GM19328 (cell line): ENCODE results near the gene PPHLN1.
"Not testable (repeated sequence)": the region's sequence is repeated elsewhere in the genome, so short reads cannot be mapped to it uniquely, and the experiment has no call there.

Source experiments
- ATAC-seq: cut with Tn5 transposase; IDR thresholded peaks from one replicate; pipeline ENCODE4 v1.9.1; 2021; ENCODE audit warnings: mild to moderate bottlenecking, moderate library complexity; ENCODE audit not compliant: unreplicated experiment

Gene PPHLN1

DNA sequence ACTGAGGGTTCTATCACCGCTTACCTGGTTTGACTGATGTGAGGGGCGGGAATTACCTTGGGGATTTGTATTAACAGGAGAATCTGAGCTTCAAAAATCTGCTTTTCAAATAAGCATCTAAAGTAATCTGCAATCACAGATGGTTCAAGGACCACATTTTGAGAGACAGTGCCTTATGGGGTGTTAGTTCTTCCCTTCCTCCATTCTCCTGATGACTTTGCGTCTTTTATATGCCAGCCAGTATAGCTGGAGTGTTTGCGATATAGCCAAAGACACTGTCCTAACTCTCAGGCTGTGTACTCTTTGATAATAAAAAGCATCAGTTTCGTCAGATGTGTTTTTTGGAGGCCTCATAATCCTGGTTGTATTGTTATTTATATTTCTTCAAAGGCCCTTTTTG lies 39.5 kb downstream of the PPHLN1 start:
- no peak for ATAC-seq

DNA sequence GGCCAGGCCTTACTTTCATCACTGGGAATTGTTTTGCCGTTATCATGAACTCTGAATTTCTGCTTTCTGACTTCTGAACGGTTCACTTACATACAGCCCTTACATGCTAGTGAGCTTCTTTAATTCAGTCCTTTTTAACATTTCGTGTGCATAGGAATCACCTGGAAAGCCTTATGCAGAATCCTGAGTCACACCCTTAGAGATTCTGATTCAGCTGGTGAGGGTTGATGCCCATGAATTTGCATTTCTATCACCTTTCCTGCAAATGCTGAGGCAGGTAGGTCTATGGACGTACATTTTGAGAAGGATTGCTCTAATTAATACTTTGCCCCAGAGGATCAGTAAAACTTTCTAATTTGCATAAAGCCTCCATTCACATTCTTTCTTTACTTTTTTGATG lies 44.0 kb downstream of the PPHLN1 start:
- no peak for ATAC-seq

DNA sequence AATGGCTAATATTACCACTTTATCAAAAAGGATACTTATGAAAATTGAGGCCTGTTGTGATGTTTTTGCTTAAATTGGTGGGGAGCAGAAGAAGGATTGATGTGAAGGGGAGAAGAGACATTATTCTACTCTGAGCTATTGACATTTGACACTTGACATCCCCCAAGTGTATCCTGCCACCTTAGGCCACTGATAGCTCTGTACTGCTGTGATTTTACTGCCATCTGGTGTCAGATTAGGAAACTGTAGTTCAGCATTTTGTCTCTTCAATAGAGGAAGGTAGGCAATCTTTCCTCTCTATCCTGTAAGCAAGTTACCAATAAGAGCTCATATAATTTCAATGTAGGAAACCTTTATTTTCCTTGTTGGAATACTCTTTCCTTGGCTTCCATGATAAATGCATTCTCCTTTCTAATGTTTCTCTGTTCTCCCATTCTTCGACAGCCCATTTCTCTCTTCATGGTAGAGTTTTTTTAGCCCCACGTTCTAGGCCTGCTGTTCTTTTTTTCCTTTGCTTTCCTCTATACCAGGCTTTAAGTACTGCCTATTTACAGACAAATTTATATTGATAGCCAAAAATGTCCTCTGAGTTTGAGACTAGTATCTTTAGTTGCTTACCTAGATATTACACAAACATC lies 46.3 kb downstream of the PPHLN1 start:
- ATAC-seq, result peak; percentile 80

GRCh38 chr12:42373669-42374068 lies 47.7 kb downstream of the PPHLN1 start:
- ATAC-seq, result no peak

DNA sequence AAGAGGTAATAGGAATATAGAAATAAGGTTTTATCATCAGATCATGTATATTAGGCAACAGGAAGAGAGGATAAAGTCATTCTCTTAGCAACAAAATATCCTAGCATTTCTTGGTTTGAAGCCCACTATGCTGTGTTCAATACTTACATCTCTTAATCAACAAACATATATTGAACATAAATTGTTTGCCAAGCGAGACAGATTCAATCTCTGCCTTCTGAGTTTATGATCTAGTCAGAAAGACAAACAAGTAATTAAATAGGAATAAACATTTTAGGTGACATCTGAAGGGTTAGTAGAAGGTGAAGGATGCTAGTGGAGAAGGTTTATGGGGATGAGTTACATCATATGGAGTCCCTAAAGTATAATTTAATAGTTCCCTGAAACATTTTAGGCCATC lies 54.8 kb downstream of the PPHLN1 start:
- no peak for ATAC-seq

- ATAC-seq, result no peak
These were observed 56.2 kb downstream of the PPHLN1 start for GRCh38 chr12:42382013-42382696.

- ATAC-seq, result no peak
These were observed 59.4 kb downstream of the PPHLN1 start for GRCh38 chr12:42385326-42385841.

GRCh38 chr12:42386308-42386707 lies 60.3 kb downstream of the PPHLN1 start:
- no peak for ATAC-seq

DNA sequence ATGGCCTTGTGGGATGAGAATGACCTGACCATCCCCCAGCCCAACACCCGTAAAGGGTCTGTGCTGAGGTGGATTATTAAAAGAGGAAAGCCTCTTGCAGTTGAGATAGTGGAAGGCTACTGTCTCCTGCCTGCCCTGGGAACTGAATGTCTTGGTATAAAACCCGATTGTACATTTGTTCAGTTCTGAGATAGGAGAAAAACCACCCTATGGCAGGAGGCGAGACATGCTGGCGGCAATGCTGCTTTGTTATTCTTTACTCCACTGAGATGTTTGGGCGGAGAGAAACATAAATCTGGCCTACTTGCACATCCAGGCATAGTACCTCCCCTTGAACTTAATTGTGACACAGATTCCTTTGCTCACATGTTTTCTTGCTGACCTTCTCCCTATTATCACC lies 62.1 kb downstream of the PPHLN1 start:
- not testable (repeated sequence) for ATAC-seq

- ATAC-seq, result no peak
These were observed 68.5 kb downstream of the PPHLN1 start for GRCh38 chr12:42394429-42394828.

DNA sequence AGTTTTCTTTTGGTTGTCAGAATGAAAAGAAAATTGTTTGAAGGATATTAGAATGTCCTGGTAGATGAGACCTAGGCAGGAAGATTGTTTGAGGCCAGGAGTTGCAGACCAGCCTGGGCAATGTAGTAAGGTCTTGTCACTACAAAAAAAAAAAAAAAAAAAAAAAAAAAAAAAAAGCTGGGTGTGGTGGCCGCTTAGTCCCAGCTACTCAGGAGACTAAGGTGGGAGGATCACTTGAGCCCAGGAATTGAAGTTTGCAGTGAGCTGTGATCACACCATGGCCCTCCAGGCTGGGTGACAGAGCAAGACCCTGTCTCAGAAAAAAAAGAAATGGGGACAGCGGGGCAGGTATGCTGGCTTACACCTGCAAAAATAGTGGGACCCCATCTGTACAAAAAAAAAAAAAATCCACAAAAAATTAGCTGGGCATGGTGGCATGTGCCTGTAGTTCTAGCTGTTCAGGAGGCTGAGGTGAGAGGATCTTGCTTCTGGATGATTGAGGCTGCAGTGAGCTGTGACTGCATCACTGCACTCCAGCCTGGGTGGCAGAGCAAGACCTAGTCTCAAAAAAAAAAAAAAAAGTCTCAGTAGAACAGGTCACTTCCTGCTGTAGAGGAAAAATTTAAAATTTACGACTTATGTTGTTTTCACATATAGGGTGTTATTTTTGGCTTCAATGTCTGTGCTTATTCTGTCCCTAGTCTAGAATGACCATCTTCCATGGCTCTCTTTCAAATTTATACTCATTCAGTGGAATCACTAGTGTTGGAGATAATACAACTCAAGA lies 70.7 kb downstream of the PPHLN1 start:
- no peak for ATAC-seq

- ATAC-seq, result no peak
These were observed 76.9 kb downstream of the PPHLN1 start for GRCh38 chr12:42402821-42403411.

- no peak for ATAC-seq
These were observed 81.3 kb downstream of the PPHLN1 start for GRCh38 chr12:42407306-42407705.

DNA sequence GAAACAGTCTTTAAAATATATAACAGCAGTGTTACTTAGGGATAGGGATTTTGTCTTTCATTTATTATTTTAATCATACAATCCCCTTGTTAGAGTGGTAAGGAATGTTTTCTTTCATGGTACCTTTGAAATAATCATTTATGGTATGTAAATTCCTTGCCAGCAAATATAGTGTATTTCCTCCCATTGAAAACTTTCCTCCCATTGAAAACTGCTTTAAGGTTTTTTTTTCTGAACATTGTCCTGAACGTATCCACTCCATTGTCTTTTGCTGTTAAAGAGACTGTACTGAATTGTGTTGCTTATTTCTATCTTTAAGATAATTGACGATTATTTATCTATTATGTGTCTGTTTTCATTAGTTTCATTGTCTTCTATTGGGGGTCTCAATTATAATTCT lies 83.5 kb downstream of the PPHLN1 start:
- no peak for ATAC-seq

DNA sequence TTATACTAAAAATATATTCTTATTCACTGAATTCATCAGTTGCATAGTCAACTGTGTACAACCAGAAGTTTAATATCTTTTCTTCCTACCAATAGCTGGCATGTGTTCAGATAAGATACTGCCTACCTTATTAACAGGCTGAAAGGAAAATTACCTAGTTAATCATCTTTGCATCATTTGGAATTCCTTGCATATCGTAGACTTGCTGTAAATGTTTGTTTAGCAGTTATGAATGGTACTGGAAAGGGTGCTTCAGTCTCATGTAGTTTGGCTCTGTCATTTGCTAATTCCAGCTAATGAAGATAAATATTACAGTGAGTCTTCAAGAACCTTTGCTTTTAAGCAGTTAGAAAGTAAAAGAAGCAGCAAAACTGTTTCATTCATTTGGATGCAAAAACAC lies 84.4 kb downstream of the PPHLN1 start:
- no peak for ATAC-seq

GRCh38 chr12:42420395-42420794 lies 94.4 kb downstream of the PPHLN1 start:
- ATAC-seq, result no peak

- peak; percentile 65 for ATAC-seq
These were observed 96.1 kb downstream of the PPHLN1 start for GRCh38 chr12:42421844-42422779.

DNA sequence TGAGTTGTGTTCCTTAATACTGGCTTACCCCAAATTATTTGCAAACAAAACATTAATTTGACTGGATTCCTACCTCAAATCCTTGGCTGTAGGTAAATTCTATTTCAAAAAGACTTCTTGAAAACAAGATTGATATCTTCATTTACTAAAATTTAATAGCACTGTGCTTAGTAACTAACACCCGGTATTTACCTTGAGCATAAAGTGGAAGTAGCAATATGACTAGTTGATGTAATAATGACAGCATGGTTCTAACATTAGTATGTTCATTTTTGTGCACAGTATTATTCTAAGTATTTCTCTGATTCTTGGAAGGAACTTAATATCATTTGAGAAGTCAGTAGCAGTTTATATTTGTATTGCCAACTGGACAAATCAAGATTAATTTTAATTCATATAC lies 96.8 kb downstream of the PPHLN1 start:
- no peak for ATAC-seq

DNA sequence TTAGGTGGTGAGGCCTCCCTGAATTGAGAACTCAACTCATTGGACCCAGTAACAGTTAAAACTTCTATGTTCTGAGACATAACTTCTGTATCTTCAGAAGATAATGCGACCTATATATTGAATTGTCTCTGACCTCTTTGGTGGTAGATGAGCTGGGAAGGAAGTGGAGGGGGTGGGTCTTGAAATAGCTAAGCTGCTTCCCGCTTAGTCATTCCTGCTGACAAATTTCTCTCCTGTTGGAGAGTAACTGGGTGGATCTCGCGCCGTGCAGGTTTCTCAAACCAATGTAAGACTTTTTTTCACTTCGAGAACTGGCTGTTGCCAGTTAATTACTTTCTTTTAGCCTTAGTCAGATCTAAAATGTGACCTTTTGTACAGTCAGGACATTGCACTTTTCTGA lies 100.8 kb downstream of the PPHLN1 start:
- ATAC-seq, result no peak

- ATAC-seq, result no peak
These were observed 102.9 kb downstream of the PPHLN1 start for GRCh38 chr12:42428850-42429249.
